ENCODE results near the gene CABP1. TPM values are rescaled to one million over a fixed set of nuclear protein-coding genes. Genes with fewer than 3 reads are reported as not detected.
"Not testable (repeated sequence)": the region's sequence is repeated elsewhere in the genome, so short reads cannot be mapped to it uniquely, and the experiment has no call there.

Gene CABP1
- total RNA-seq, 1 donor from 2014 or later, result 0.52 TPM

DNA sequence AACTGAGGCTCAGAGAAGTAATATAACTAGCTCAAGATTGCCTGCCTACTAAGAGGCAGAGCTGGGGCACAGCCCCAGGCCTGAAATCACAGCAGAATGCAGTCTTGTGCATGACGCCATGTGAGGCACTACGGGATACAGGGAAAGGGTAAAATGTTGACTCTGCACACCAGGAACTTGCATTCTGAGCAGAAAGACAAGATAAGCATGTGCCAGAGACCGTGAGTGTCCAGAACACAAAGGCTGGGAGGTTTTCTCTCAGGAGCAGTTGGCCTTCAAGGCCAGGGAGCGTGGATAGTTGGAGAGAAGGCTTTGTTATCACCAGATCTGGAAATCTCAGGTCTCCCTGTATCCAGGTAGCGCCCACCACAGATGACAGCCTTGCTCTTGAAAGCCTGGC is 23.3 kb downstream of the CABP1 start:
- Histone ChIP-seq H3K4me3 (ENCODE audit: low read length in 3 of 3) (no peak overlapping the region), H3K4me1 (ENCODE audit: control insufficient read depth in 3 of 3, insufficient read depth in 3 of 3, low read length in 3 of 3) (peaks cover 0 to 2% (median 0%) of the 10 kb centered on the region in 3 donors), H3K27me3 (ENCODE audit: control insufficient read depth in 3 of 3, insufficient read depth in 3 of 3, low read length in 3 of 3) (peaks cover 0 to 4% (median 0%) of the 10 kb centered on the region in 3 donors), H3K9ac (ENCODE audit: low read depth in 1 of 3, low read length in 3 of 3) (no peak overlapping the region), H3K9me3 (ENCODE audit: control insufficient read depth in 3 of 3, low read length in 3 of 3) (no peaks in the 10 kb centered on the region), H3K36me3 (ENCODE audit: control insufficient read depth in 3 of 3, insufficient read depth in 3 of 3, low read length in 3 of 3) (no peaks in the 10 kb centered on the region), H3K27ac (ENCODE audit: low read depth, low read length) (no peak overlapping the region)

GRCh38 chr12:120666571-120667390 is 26.4 kb downstream of the CABP1 start:
- Histone ChIP-seq H3K4me1 (ENCODE audit: control insufficient read depth in 3 of 3, insufficient read depth in 3 of 3, low read length in 3 of 3) (no peaks in the 10 kb centered on the region), H3K36me3 (ENCODE audit: control insufficient read depth in 3 of 3, insufficient read depth in 3 of 3, low read length in 3 of 3) (no peaks in the 10 kb centered on the region), H3K9me3 (ENCODE audit: control insufficient read depth in 3 of 3, low read length in 3 of 3) (no peaks in the 10 kb centered on the region), H3K27ac (ENCODE audit: low read depth, low read length) (no peak overlapping the region), H3K27me3 (ENCODE audit: control insufficient read depth in 3 of 3, insufficient read depth in 3 of 3, low read length in 3 of 3) (no peaks in the 10 kb centered on the region), H3K4me3 (ENCODE audit: low read length in 3 of 3) (no peak overlapping the region), H3K9ac (ENCODE audit: low read depth in 1 of 3, low read length in 3 of 3) (no peak overlapping the region)

GRCh38 chr12:120668091-120668867 is 27.9 kb downstream of the CABP1 start:
- H3K36me3 ChIP-seq (ENCODE audit: control insufficient read depth in 3 of 3, insufficient read depth in 3 of 3, low read length in 3 of 3), result no peaks in the 10 kb centered on the region
- H3K9ac ChIP-seq (ENCODE audit: low read depth in 1 of 3, low read length in 3 of 3), result no peak overlapping the region
- no peaks in the 10 kb centered on the region for H3K4me1 ChIP-seq (ENCODE audit: control insufficient read depth in 3 of 3, insufficient read depth in 3 of 3, low read length in 3 of 3)
- no peaks in the 10 kb centered on the region for H3K9me3 ChIP-seq (ENCODE audit: control insufficient read depth in 3 of 3, low read length in 3 of 3)
- H3K27ac ChIP-seq (ENCODE audit: low read depth, low read length), result no peak overlapping the region
- H3K27me3 ChIP-seq (ENCODE audit: control insufficient read depth in 3 of 3, insufficient read depth in 3 of 3, low read length in 3 of 3), result no peaks in the 10 kb centered on the region
- no peak overlapping the region for H3K4me3 ChIP-seq (ENCODE audit: low read length in 3 of 3)

DNA sequence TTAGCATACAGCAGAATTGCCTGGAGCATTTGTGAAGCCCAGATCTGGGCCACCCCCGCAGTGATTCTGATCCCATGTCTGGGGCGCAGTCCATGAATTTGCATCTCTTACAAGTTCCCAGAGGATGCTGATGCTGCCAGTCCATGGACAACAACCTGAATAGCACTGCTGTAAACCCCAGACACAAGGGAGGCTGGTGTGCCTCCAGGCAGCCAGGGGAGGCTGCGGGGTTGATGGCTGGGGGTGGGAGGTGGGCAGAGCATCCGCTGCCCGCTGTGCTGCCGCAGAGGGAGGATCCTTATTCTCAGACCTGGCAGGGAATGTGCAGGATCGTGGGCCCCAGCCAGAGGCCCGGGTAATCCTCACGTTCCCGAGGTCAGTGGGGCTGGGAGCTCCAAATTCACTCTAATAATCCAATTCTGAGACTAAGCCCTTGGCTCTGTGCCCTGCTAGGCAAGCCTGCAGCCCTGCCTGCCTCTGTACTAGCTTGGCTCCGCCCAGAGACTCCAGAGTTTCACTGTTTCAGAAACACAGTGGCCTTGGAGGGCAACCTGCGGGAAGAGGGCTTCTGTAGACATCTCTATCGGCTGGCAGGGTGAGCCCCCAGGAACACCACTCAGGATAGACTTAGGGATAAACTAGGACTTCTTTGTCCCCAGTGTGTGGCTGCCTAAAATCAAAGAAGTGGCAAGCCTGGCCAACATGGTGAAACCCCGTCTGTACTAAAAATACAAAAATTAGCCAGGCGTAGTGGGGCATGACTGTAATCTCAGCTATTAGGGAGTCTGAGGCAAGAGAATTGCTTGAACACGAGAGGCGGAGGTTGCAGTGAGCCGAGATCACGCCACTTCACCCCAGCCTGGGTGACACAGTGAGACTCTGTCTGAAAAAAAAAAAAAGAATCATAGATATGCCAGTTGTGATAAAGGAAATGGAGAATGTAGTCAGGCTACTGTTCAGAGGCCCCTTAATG is 28.7 kb downstream of the CABP1 start:
- peak overlapping the region in 1 of 3 donors; percentile 33 for H3K9ac ChIP-seq (ENCODE audit: low read depth in 1 of 3, low read length in 3 of 3)
- H3K4me3 ChIP-seq (ENCODE audit: low read length in 3 of 3), result no peak overlapping the region
- no peaks in the 10 kb centered on the region for H3K9me3 ChIP-seq (ENCODE audit: control insufficient read depth in 3 of 3, low read length in 3 of 3)
- H3K36me3 ChIP-seq (ENCODE audit: control insufficient read depth in 3 of 3, insufficient read depth in 3 of 3, low read length in 3 of 3), result no peaks in the 10 kb centered on the region
- H3K27ac ChIP-seq (ENCODE audit: low read depth, low read length), result no peak overlapping the region
- H3K27me3 ChIP-seq (ENCODE audit: control insufficient read depth in 3 of 3, insufficient read depth in 3 of 3, low read length in 3 of 3), result no peaks in the 10 kb centered on the region
- H3K4me1 ChIP-seq (ENCODE audit: control insufficient read depth in 3 of 3, insufficient read depth in 3 of 3, low read length in 3 of 3), result no peaks in the 10 kb centered on the region

GRCh38 chr12:120670237-120670636 is 29.8 kb downstream of the CABP1 start:
- not testable (repeated sequence) for H3K4me1 ChIP-seq (ENCODE audit: control insufficient read depth in 3 of 3, insufficient read depth in 3 of 3, low read length in 3 of 3); H3K9me3 ChIP-seq (ENCODE audit: control insufficient read depth in 3 of 3, low read length in 3 of 3); H3K27ac ChIP-seq (ENCODE audit: low read depth, low read length); H3K27me3 ChIP-seq (ENCODE audit: control insufficient read depth in 3 of 3, insufficient read depth in 3 of 3, low read length in 3 of 3); H3K36me3 ChIP-seq (ENCODE audit: control insufficient read depth in 3 of 3, insufficient read depth in 3 of 3, low read length in 3 of 3); H3K4me3 ChIP-seq (ENCODE audit: low read length in 3 of 3); H3K9ac ChIP-seq (ENCODE audit: low read depth in 1 of 3, low read length in 3 of 3)

DNA sequence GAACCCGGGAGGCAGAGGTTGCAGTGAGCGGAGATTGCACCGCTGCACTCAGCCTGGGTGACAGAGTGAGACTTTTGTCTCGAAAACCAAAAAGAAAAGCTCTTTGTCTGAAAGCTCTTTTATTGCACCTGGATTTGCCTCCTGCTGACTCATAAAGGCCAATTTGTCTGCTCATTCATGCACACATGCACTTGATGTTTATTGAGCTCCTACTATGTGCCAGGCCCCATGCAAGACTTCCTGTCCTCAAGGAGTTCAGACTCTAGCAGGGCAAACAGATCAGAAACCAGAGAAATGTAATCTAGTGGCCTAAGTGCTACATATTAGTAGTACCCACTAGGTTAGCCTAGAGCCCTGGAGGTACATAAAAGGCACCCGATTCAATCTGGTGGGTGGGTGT is 30.2 kb downstream of the CABP1 start:
- Histone ChIP-seq H3K9ac (ENCODE audit: low read depth in 1 of 3, low read length in 3 of 3) (no peak overlapping the region), H3K27me3 (ENCODE audit: control insufficient read depth in 3 of 3, insufficient read depth in 3 of 3, low read length in 3 of 3) (no peaks in the 10 kb centered on the region), H3K36me3 (ENCODE audit: control insufficient read depth in 3 of 3, insufficient read depth in 3 of 3, low read length in 3 of 3) (no peaks in the 10 kb centered on the region), H3K27ac (ENCODE audit: low read depth, low read length) (no peak overlapping the region), H3K9me3 (ENCODE audit: control insufficient read depth in 3 of 3, low read length in 3 of 3) (no peaks in the 10 kb centered on the region), H3K4me3 (ENCODE audit: low read length in 3 of 3) (no peak overlapping the region), H3K4me1 (ENCODE audit: control insufficient read depth in 3 of 3, insufficient read depth in 3 of 3, low read length in 3 of 3) (no peaks in the 10 kb centered on the region)

GRCh38 chr12:120674097-120674636 is 33.7 kb downstream of the CABP1 start:
- Histone ChIP-seq H3K4me3 (ENCODE audit: low read length in 3 of 3) (no peak overlapping the region), H3K9me3 (ENCODE audit: control insufficient read depth in 3 of 3, low read length in 3 of 3) (no peaks in the 10 kb centered on the region), H3K27me3 (ENCODE audit: control insufficient read depth in 3 of 3, insufficient read depth in 3 of 3, low read length in 3 of 3) (no peaks in the 10 kb centered on the region), H3K9ac (ENCODE audit: low read depth in 1 of 3, low read length in 3 of 3) (no peak overlapping the region), H3K36me3 (ENCODE audit: control insufficient read depth in 3 of 3, insufficient read depth in 3 of 3, low read length in 3 of 3) (no peaks in the 10 kb centered on the region), H3K4me1 (ENCODE audit: control insufficient read depth in 3 of 3, insufficient read depth in 3 of 3, low read length in 3 of 3) (no peaks in the 10 kb centered on the region), H3K27ac (ENCODE audit: low read depth, low read length) (no peak overlapping the region)

DNA sequence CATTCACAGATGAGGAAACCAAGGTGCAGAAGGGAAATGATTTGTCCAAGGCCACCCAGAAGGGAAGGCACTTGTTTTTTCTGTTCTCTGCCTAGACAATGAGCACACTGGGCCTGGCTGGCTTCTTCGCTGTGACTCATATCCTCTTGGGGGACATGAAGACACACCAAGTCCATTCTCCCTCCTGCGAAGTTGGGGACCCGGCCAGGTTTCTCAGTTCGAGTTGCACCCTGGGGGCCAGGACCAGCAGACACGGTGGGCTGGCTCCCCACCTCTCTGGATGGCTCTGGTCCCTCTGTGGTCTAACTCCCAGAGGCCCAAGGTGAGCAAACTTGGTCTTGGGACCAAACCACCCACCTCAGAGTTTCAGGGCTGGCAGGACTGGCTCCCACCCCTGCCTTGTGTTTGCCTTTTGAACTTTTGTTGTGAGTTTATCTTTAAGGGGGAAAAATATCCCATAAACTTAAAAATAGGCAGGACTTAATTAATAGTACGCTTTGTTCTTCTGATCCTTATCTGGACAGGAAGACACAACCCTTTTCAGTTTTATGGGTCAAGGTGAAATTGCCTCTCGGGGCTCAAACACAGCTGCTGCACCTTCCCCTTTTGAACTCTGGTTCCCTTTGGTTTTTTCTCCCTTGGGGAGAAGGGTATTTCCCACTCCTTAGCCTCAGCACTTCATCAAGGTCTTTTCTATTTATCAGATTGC is 37.5 kb downstream of the CABP1 start:
- H3K9ac ChIP-seq (ENCODE audit: low read depth in 1 of 3, low read length in 3 of 3), result no peak overlapping the region
- peak overlapping the region; percentile 37 for H3K27ac ChIP-seq (ENCODE audit: low read depth, low read length)

DNA sequence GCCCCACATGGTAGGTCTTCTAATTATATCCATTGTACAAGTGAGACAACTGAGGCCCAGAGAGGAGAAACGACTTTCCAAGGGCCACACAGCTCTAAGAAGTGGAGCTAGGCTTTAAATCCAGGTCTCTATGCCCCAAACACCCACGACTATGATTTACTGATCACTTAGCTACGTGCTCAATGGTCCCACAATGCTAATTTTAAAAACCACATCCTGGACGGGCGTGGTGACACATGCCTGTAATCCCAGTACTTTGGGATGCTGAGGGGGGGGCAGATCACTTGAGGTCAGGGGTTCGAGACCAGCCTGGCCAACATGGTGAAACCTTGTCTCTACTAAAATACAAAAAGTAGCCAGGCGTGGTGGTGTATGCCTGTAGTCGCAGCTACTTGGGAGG is 38.1 kb downstream of the CABP1 start:
- no peak overlapping the region for H3K4me3 ChIP-seq (ENCODE audit: low read length in 3 of 3)
- no peaks in the 10 kb centered on the region for H3K4me1 ChIP-seq (ENCODE audit: control insufficient read depth in 3 of 3, insufficient read depth in 3 of 3, low read length in 3 of 3)
- H3K27ac ChIP-seq (ENCODE audit: low read depth, low read length), result no peak overlapping the region

More for the DNA sequence above, 37.5 kb downstream of the CABP1 start:
- Histone ChIP-seq H3K4me1 (ENCODE audit: control insufficient read depth in 3 of 3, insufficient read depth in 3 of 3, low read length in 3 of 3) (no peaks in the 10 kb centered on the region), H3K27me3 (ENCODE audit: control insufficient read depth in 3 of 3, insufficient read depth in 3 of 3, low read length in 3 of 3) (no peaks in the 10 kb centered on the region), H3K4me3 (ENCODE audit: low read length in 3 of 3) (no peak overlapping the region), H3K36me3 (ENCODE audit: control insufficient read depth in 3 of 3, insufficient read depth in 3 of 3, low read length in 3 of 3) (no peaks in the 10 kb centered on the region), H3K9me3 (ENCODE audit: control insufficient read depth in 3 of 3, low read length in 3 of 3) (no peaks in the 10 kb centered on the region)

More for the DNA sequence above, 38.1 kb downstream of the CABP1 start:
- Histone ChIP-seq H3K9ac (ENCODE audit: low read depth in 1 of 3, low read length in 3 of 3) (no peak overlapping the region), H3K9me3 (ENCODE audit: control insufficient read depth in 3 of 3, low read length in 3 of 3) (no peaks in the 10 kb centered on the region), H3K27me3 (ENCODE audit: control insufficient read depth in 3 of 3, insufficient read depth in 3 of 3, low read length in 3 of 3) (no peaks in the 10 kb centered on the region), H3K36me3 (ENCODE audit: control insufficient read depth in 3 of 3, insufficient read depth in 3 of 3, low read length in 3 of 3) (no peaks in the 10 kb centered on the region)

Measured in skeletal muscle tissue (tissue), 4 donors.